ENCODE results near the gene FASTK.

- TF ChIP-seq, protein P1, sequence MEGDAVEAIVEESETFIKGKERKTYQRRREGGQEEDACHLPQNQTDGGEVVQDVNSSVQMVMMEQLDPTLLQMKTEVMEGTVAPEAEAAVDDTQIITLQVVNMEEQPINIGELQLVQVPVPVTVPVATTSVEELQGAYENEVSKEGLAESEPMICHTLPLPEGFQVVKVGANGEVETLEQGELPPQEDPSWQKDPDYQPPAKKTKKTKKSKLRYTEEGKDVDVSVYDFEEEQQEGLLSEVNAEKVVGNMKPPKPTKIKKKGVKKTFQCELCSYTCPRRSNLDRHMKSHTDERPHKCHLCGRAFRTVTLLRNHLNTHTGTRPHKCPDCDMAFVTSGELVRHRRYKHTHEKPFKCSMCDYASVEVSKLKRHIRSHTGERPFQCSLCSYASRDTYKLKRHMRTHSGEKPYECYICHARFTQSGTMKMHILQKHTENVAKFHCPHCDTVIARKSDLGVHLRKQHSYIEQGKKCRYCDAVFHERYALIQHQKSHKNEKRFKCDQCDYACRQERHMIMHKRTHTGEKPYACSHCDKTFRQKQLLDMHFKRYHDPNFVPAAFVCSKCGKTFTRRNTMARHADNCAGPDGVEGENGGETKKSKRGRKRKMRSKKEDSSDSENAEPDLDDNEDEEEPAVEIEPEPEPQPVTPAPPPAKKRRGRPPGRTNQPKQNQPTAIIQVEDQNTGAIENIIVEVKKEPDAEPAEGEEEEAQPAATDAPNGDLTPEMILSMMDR (conservative IDR thresholded peaks at IDR 0.05; ENCODE audit: low read length): no peak
- TF ChIP-seq EZH2phosphoT487 (IDR thresholded peaks at IDR 0.05; ENCODE audit: borderline replicate concordance): no peak
Measured at GRCh38 chr7:151094675-151095074, 14.1 kb upstream of the FASTK start.

All from Loucy (cell line).